Spleen (tissue), 7 donors: ENCODE results near the gene BCAR1.

ENCODE experiments used
- CTCF ChIP-seq, 11 experiments: fragments of 200-600 bp in 7 of 11; fragments of 450-650 bp in 4 of 11; sonication (generic) in 4 of 11; IDR thresholded peaks in 8 of 11; conservative IDR thresholded peaks in 3 of 11; 1 replicate in 7 of 11; 2 replicates in 4 of 11; pipeline versions ENCODE4 v1.4.0 to v1.8.0; 2016 to 2021; ENCODE audit warnings: antibody characterized with exemption in 11 of 11, inconsistent platforms in 4 of 11, mild to moderate bottlenecking in 1 of 11
- POLR2A ChIP-seq, 3 donors: fragments of 450-650 bp; IDR thresholded peaks; one replicate each; pipeline ENCODE4 v1.5.1; 2017; ENCODE audit warnings: antibody characterized with exemption in 3 of 3, mild to moderate bottlenecking in 1 of 3
- POLR2AphosphoS5 ChIP-seq, 3 donors: sonication (generic); formaldehyde crosslinking; IDR thresholded peaks; one replicate each; pipeline ENCODE4 v1.5.1; 2017; ENCODE audit warnings: antibody characterized with exemption in 3 of 3
- donor health status: DM: no; HTN: no; CAD: no; lungs with moderate emphysema.
- donor health status: DM: no; HTN: no; CAD: no.
- donor health status: DM: no; HTN: no; CAD: no.

- TF ChIP-seq POLR2A (IDR thresholded peaks at IDR 0.05) (no peak), CTCF (IDR thresholded peaks at IDR 0.05 in 8 of 11, conservative IDR thresholded peaks at IDR 0.05 in 3 of 11) (no peak), POLR2AphosphoS5 (IDR thresholded peaks at IDR 0.05) (no peak)
These were observed 12.6 kb upstream of the BCAR1 start for GRCh38 chr16:75263963-75264445.
